Kidney tubule cell (primary cell): ENCODE data around the gene KIF20B.
A peak's percentile ranks its signal among the peaks of the same experiment; 100 is the strongest.
"Not testable (repeated sequence)": the region's sequence is repeated elsewhere in the genome, so short reads cannot be mapped to it uniquely, and the experiment has no call there.

Source experiments
- DNase-seq: peaks from one replicate; pipeline ENCODE4 v3.0.0-alpha.2; 2018; ENCODE audit warnings: low spot score

Gene KIF20B

DNA sequence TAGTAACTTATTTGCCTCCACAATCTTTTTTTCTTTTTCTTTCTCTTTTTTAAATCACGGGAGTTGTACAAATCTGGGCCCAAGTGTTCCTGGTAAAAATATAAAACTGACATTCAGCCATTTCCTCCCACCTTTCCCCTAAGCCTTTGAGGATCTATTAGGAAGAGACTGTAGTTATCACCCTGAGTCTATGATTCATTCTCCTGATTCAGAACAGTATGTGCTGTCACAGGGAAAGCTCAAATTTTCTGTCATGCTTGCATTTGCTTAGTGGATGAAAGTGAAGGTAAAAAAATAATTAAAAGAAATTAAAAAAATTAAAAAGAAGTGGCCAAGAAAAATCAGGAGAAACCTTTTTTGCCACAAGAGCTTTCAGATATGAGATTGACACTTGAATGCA, 71.7 kb downstream of the KIF20B start:
- DNase-seq, result peak; percentile 46

DNA sequence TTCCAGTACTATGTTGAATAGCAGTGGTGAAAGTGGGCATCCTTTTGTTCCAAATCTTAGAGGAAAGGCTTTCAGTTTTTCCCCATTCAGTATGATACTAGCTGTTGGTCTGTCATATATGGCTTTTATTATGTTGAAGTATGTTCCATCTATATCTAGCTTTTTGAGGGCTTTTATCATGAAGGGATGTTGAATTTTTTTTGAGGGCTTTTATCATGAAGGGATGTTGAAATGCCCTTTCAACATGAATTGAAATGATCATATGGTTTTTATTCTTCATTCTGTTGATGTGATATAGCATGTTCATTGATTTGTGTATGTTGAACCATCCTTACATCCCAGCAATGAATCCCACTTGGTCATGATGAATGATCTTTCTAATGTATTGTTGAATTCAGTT, 75.3 kb downstream of the KIF20B start:
- DNase-seq, result no peak

DNA sequence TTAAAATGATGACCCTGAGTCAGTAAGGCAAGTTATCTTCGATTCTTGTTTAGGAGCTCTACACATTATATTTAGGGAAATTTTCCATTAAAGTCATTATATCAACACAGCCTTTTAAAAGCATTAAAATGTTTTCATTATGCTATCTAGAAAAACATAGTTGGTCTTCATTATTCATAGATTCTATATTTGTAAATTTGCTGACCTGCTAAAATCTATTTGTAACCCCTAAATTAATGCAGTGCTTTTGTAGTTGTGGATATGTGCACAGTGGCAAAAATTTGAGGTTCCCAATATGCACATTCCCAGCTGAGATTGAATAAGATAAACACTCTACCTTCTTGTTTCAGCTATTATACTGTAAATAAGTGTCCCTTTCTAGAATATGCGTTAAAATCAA, 81.1 kb downstream of the KIF20B start:
- no peak for DNase-seq

DNA sequence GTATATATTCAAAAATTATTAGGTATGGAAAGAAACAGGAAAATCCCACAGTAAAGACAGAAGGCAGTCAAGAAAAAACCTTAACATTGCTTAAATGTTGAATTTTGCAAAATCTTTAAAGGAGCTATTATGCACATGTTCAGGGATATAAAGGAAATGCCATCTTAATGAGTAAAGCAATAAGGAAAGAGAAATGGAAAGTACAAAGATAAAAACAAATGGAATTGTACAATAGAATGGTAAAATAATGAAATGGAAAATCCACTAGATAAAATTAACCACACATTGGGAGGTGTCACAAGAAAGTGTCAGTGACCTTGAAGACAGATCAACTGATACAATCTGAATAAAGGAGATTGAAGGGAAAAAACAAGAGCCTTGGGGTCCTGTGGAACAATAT, 82.0 kb downstream of the KIF20B start:
- no peak for DNase-seq

DNA sequence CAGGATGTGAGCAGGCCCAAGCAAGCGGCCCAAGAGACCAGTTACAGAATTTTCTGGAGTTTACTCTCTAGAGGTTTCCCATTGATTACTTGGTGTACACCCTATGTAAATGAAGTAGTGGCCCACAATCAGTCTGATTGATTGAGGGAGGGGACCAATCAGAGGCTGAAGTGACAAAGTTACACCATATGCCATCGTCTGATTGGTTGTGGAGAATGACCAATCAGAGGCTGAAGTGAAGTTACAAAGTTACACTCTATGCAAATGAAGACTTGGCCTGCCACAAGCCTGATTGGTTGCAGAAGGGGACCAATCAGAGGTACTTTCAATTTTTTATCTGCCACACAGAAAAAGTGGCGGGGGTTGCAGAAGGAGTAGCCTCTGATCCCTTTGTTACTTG, 83.7 kb downstream of the KIF20B start:
- no peak for DNase-seq

DNA sequence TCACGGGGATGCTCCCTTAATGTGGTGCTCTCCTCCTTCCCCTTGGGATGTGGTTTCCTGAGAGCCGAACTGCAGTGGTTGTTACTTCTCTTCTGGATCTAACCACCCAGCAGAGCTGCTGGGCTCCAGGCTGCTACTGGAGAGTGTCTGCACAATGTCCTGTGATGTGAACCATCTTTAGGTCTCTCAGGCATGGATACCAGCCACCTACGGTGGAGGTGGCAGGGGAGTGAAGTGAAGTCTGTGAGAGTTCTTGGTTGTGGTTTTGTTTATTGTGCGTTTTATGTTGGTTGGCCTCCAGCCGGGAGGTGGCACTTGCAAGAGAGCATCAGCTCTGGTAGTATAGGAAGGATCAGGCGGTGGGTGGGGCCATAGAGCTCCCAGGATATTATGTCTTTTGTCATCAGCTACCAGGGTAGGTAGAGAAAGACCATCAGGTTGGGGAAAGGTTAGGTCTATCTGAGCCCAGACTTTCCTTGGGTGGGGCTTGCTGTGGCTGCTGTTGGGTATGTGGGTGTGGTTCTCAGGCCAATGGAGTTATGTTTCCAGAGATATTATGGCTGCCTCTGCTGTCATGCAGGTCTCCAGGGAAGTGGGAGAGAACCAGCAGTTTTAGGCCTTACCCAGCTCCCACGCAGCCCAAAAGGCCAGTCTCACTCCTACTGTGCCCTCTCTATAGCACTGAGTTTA, 87.9 kb downstream of the KIF20B start:
- DNase-seq, result no peak

DNA sequence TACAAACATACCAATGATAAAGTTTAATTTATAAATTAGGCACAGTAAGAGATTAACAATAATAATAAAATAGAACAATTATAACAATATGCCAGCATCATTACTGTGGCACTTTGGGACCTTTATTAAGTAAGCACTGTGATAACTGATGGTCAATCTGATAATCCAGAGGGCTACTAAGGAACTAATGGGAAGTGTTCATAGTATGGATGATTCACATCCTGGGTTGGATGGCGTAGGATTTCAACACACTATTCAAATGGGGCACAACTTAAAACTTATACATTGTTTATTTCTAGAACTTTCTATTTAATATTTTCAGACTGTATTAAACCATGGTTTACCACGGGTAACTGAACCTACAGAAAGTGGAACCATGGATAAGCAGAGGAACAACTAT, 90.8 kb downstream of the KIF20B start:
- no peak for DNase-seq

DNA sequence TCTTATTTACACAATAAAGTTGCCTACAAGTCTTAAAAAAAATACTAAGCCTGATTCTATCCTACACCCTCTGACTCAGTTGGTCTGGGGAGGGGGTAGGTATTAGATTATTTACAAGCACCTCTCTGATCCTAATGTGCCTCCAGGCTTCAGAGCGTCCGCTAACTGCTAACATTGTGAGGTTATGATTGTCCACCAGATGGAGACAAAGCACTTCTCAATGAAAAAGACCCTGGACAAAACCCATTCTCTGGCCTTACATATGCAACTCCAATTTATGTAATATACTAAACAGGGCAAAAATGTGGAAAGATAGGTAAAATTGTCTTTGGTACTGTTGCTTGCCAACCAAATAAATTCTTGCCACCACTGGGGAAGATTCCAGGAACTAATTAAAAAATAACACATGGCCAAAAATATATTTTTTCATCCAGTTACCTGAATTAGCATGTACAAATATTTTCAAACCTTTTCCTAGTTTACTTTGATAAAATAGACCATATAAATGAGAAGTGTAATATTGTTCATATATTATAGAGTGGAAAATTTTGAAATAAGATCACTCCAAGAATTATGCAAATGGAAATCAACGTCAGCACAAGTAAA, 92.4 kb downstream of the KIF20B start:
- peak; percentile 69 for DNase-seq

DNA sequence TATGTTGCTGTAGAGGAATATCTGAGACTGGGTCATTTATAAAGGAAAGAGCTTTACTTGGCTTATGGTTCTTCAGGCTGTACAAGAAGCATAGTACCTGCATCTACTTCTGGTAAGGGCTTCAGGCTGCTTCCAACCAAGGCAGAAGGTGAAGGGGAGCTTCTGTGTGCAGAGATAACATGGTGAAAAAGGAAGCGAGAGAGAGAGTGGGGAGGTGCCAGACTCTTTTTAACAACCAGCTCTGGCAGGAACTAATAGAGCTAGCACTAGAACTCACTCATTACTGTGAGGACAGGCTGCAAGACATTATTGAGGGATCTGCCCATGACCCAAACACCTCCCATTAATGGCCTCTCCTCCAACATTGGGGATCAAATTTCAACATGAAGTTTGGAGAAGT, 94.5 kb downstream of the KIF20B start:
- no peak for DNase-seq

DNA sequence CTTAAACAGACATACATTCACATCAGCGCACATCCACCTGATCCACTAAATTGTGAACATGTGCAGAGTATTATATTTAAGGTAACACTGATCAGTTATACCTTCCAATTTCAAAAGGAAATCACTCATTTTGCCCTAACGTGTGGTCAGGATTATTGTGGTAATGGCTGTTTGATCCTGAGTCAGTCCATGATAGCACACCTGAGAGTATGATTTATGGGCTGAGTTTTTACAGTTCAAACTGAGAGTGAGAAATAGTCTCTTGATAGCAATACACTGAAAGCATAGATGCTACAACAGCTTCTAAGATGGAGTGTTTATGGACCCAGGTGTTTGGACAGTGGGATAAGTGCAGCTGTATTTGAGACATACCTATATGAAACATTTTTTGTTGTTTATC, 96.7 kb downstream of the KIF20B start:
- no peak for DNase-seq

DNA sequence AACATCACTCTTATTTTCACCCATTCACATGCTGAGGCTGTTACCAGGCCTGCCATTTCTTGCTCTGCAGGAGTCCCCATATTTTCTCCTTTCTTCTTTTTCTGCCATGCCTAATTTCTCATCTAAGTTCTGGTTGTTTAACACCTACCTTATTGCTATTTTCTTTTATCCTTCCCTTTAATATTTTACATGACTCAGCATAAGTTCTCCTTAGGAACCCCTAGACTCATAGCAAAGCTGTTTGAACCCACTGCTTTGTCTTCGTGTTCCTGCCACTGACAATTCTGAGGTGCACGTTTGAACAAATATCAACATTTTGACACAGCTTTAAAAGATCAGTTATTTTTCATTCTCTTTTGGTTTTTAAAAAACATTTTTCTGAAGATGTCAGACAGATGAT, 98.2 kb downstream of the KIF20B start:
- no peak for DNase-seq

DNA sequence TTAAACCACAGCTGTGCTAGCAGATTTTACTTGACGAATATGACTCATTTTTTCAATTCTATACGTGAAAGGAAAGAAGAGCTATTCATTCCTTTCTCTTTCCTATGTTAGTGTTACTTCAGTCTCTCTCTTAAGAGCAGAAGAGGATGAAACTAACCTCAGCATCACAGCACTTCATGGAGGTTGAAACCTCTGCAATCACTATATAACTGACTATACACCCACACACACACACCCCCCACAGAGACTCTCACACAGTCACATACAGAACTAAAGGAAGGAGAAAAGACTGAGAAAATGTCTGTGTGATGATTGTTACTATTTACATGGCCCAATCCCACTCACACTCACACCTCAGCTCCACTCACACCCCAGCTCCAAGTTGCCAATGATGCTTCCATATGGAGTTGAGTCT, 104.2 kb downstream of the KIF20B start:
- no peak for DNase-seq

DNA sequence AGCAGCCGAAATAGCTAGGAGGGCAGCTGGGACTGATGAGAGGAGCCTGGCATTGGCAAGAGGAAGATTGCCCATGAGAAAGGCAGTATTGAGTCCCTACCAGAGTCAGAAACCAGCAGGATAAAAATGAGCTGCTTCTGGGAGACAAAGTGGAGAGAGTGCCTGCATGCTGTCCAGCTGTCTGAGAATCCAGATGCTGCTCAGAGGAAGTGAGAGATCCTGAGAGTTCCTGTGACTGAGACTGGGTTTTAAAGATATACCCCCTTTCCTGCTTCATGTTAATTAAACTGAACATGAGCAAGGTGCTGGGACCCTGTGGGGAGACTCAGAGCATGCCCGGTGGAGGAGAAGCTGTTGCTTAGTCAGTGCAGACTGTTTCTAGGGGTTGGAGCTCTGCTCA, 107.5 kb downstream of the KIF20B start:
- no peak for DNase-seq

DNA sequence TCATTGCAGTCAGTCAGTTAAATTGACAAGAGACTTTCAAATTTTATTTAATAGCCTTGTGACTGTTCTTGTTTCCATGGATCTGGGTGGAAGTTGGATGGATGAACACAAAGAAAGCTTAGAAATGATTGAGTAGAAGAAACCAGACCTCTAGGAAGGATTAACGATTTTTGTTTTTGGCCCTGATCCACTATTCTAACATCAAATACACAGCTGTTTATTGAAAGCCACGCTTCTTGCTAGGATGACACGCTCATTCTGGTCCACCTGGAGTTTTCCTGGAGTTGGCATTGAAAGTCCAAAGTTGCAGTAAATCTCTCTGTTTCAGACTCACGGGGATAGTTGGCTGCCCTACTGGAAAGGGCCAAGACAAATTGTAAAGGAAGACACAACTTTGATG, 108.4 kb downstream of the KIF20B start:
- DNase-seq, result no peak

DNA sequence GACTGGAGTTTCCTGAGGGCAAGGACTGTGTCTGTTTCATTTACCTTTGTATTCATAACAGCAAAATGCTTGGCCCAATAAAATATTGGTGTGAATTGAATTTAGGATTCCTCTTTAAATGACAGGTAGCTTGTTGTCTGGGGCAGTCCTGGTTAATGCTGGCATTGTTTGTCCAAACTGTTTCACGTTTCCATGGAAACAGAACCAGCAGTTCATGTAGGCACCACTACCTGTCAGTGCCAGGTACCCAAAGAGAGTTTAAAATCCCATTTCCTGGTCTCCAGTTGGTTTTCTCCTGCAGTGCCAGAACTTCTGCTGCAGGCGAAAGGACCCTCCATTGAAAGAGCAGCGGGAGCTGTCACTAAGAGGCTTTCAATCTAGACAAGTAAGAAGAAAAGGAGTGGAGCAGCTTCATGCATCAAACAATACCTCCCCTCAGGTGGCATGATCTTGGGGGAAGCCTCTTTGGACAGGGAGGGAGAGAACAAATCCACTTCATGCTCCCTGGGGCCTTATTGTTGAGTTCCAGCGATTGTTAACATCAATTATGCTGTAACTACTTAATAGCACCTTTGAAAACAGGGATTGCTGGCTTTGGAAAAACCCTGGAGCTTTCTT, 109.6 kb downstream of the KIF20B start:
- DNase-seq, result no peak

DNA sequence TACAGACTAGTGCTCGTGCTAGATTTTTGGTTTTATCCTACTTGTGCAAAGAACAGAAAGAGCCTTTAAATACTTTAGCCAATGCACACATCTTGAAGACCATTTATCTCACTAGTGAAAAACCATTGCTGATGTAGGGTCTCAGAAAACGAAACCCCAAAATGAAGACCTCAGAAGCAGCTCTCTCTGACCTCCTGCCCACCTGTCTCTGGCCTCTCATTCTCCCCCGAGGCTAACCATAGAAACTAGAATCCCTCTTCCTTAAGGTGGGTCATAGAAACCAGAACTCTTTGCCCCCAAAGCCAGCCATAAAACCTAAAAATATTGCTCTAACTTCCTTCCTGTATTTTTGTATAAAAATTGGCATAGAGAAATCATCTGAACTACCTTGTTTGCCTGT, 112.2 kb downstream of the KIF20B start:
- no peak for DNase-seq

DNA sequence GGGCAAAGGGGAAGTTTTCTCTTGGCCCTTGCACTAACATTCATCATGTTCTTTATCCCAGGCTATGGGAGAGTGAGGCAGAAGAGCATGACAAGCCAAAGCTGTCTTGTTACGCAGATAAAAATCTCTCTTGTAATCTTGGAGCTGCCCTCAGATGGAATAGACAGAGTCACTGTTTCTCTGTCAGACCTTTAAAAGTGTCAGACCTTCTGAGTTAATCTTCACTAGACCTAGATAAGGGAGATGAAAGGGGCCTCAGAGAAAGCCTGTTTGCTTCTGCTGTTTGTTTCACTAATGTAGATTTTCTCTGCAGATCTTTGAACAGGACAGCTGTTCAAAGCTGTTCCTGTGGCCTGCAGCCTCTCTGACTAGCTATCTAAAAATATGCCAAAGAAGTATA, 112.9 kb downstream of the KIF20B start:
- no peak for DNase-seq

DNA sequence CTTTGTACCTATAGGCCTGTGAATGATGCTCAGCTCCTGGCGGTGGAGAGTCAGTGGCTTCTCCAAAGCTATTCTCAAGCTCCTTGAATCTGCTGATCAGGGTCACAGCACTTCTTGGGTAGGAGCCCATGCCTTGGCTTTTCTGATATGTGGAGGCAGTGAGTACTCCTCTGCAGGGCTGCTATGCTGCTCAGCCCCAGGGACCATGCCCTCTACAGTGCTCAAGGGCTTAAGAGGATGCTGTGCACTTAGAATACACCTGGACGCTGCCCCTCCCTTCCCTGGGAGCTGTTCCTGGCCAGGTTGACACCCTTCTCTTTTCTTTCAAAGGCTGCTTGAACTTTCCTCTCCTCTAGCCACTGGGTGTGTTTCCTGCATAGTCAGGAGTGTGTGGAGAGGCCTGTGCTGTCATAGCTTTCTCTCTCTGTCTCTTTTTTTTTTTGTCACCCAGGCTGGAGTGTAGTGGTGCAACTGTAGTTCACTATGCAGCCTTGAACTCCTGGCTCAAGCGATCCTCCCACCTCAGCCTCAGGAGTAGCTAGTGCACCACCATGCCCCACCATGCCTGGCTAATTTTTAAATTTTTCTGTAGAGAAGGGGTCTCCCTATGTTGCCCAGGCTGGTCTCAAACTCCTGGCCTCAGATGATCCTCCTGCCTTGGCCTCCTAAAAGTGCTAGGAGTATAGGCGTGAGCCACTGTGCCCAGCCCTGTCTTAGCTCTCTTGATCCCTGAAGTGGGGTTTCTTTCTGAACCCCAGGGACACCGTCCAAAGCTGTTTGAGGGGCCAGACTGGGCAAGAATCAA, 113.9 kb downstream of the KIF20B start:
- DNase-seq, result no peak

DNA sequence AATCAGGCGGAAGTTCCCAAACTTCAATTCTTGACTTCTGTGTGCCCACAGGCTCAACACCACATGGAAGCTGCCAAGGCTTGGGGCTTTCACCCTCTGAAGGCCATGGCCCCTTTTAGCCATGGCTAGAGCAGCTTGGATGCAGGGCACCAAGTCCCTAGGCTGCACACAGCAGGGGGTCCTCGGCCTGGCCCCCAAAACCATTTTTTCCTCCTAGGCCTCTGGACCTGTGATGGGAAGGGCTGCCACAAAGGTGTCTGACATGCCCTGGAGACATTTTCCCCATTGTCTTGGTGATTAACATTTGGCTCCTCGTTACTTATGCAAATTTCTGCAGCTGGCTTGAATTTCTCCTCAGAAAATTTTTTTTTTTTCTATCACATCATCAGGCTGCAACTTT, 117.6 kb downstream of the KIF20B start:
- not testable (repeated sequence) for DNase-seq
